Activated T-helper 9 cell treated with anti-CD3 and anti-CD28 coated beads, Interleukin-2, amount 50 U/mL, for 16 hours (primary cell): ENCODE measurements around the gene ARPP21.

Source experiments
- DNase-seq: peaks from one replicate; pipeline ENCODE4 v3.0.0-alpha.2; 2020; ENCODE audit warnings: low read depth

The ARPP21 gene

DNA sequence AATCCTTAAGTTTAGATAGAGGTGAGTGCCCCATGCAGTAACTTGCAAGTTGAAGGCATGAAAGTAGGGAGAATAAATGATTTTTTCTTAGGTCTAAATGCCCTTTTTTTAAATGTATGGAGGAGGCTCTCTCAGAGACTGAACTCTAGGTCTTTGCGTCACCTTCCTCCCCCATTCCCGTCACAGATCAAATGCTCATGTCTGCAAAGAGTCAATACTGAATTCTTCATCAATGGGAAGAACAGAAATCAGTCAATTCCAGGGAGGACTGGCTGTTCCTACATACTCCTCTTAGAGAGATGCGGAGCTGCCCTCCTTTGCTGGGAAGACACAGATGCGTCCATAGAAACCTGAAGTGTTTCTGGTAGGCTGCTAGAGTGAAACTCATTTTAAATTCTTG is 98.2 kb downstream of the ARPP21 start:
- no peak for DNase-seq

DNA sequence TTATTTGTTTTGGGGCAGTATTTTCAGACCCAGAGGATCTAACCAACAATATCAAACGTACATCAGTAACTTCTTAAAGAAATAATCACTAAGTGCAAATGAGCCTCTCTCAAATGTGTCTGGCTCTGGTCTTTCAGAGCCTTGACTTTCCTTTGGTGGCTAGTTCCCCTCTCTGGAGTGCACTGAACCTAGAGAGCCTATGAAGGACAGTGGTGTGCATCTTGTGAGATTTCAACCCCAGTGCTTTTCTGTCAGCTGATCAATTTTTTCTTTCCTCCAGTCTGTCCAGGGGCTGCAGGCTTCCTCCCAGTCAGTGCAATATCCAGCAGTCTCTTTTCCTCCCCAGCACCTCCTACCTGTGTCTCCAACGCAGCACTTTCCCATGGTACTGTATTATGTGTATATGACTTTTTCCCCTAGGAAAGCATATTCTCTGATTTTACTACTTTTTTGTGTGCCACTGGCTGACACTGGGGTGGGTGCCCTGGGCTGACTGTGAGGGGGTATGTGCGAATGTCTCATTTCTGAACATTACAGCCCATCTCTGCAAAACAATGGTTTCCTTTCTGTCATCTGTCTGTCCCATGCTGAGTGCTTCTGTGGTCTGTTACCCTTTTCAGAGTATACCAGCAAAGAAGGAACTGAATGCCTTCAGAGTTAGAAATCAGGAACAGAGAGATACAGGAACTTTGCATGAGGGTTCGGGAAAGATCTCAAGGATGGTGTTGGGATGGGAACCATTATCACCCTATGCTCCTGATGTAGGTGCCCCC is 98.8 kb downstream of the ARPP21 start:
- DNase-seq: no peak

DNA sequence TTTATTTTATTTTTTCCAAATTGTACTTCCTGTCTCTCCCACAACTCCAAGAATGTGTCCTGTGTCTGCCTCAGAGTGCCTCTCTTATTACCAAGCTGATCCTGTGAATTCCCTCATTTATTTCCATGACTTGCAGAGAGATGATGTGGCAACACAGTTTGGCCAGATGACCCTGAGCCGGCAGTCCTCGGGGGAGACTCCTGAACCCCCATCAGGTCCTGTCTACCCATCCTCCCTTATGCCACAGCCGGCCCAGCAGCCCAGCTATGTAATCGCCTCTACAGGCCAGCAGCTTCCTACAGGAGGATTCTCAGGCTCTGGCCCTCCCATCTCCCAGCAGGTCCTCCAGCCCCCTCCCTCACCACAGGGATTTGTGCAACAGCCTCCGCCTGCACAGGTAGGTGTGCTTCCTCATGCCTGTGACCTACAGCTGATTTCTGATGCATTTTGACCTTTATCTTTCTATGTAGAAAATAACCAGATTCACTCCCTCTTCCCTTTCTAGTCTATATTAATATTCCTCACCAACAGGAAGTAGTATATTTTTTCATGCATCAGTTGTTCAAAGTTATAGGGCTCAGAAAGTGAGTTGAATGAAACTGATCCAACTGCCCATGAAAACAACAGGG is 100.0 kb downstream of the ARPP21 start:
- DNase-seq: no peak

DNA sequence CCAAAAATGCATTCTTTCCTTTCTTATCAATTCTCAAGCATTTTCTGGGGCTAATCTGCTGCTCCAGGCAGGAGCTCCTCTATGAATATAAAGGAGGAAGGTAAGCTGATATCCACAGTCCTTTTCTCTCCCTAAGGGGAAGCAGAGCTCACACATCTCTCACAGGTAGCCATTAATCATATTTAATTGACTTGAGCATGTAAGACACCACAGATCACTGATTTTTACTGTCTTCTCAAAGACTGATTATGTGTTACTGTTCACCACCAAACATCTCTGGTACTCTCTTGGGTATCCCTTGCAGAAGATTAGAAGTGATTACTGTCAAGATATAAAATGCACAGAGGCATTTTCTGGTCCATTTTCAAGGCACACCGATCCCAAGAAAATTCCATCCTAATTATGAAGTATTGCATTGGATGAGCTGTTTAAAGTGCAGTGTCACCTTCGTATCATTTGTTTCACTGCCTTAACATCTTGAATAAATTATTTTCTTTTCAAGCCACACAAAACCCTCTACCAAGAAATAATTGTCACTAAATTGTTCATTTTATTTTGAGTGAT is 100.7 kb downstream of the ARPP21 start:
- DNase-seq: no peak

DNA sequence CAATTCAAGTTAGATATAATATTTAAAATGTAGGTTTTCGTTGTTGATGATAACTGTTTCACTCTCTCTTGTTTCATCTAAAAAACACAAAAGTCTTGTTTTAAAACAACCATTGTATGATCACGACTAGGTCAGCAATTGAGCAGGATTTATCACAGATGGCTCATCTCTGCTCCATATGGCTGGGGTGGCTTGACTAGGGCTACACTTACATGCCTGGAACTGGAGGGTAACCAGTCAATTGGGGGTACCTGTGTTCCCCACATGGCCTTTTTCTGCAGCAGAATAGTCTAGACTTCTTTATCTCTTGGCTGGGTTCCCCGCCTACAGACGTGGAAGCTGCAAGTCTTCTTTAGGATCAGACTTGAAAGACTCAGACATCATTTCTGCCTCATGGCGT is 103.9 kb downstream of the ARPP21 start:
- no peak for DNase-seq

DNA sequence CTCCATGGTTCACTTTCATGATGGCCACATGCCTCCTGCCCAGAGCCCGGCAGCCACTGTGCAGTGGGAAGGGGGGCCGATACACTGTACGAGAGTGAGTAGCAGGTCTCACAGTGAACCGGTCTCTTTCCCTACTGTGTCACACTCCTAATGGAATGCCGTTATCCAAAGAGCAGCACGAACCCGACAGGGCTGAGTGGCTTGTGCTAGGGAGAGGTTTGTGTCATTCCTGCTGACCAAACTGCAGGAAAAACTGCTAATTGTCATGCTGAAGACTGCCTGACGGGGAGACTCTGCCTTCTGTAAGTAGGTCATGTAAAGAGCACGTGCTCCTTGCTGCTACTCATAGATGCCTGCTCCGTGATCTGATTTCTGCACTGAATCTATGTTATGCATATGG is 105.1 kb downstream of the ARPP21 start:
- DNase-seq: no peak

DNA sequence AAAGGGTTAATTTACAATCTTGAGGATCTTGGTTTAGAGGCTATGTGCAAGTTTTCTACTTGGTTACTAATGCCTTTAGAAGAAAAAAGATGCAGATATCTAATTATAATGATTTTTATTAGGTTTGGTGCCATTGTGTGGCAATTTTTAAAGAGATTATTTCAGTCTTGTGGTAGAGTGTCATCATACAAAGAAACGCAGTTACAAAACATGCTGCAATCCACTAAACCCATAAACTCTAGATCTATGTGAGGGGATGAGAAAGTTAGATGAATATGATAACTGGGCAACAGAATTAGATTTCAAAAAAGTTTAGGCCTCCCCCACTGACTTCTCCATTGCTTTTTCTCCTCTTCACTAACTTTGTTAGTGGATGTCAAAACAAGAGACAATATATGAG is 106.0 kb downstream of the ARPP21 start:
- no peak for DNase-seq

DNA sequence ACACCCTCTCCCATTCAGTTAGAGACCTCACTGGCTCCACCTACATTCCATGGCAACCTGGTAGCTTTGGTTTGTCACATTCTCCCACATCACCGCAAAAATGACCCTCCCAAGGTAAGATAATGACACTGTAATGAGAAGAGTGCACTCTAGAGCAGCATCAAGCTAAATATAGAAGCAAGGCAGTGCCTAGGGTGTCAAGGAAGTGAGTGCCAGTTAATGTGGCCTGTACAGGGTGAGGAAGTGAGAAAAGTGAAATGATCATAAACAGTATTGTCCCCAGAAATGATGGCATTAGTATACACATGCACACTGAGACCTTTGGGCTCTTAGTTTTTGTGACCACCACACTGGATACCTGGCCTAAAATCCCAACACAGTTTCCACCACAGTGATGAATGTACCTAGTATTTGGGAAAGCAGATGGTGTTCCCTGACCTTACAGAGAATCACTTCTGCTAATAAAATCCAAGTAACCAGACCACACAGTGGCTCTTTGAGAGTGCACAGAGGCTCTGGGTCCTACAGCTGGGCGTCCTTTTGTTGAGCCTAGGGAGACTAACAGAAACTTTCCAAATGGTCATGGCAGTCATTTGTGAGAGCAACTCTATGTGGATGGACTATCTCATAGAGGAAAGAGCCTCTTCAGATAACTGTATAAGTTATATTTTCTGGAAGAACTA is 106.6 kb downstream of the ARPP21 start:
- DNase-seq: no peak

DNA sequence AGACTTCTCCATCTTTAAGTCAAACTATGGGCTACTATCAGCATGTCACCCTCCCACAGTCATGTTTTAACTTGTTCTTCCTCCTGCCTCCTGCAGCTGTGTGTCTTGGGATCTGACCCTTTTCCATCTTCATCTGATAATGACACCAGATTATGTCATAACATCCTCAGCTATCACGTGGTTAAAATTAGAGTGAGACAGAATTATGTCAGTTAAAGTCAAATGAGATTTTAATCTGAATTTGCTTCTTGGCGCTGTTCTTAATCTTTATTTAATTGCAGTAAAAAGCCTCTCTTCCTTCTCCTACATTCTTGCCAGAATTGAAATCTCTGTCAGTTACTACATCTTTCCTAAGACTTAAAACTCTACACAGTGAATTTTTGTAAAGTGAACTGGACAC is 107.2 kb downstream of the ARPP21 start:
- no peak for DNase-seq

DNA sequence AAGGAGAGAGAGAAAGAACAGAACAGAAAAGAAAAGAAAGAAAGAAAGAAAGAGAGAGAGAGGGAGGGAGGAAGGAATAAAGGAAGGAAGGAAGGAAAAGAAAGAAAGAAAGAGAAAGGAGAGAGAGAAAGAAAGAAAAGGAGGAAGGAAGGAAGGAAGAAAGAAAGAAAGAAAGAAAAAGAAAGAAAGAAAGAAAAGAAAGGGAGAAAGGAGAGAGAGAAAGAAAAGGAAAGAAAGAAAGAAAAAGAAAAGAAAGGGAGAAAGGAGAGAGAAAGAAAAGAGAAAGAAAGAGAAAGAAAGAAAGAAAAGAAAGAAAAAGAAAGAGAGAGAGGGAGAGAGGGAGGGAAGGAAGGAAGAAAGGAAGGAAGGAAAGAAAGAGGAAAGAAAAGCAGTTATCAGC is 108.8 kb downstream of the ARPP21 start:
- no peak for DNase-seq

DNA sequence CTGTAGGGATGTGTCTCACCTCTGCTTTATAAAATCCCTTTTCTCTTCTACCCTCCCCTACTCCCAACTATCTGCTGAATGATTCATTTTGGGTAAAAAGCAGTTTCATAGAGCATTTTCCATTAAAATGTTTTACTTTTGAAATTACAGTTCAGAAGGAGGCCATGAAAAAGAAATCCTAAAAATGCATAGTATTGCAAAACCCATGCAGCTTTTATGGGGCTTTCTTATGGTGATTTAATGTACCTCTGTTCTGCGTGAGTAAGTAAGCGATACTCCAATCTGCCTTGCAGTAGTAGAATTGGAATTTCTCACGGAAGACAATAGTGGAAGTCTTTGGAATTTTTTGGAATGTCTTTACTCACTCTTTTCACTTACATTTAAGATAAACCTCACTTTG is 111.9 kb downstream of the ARPP21 start:
- no peak for DNase-seq

DNA sequence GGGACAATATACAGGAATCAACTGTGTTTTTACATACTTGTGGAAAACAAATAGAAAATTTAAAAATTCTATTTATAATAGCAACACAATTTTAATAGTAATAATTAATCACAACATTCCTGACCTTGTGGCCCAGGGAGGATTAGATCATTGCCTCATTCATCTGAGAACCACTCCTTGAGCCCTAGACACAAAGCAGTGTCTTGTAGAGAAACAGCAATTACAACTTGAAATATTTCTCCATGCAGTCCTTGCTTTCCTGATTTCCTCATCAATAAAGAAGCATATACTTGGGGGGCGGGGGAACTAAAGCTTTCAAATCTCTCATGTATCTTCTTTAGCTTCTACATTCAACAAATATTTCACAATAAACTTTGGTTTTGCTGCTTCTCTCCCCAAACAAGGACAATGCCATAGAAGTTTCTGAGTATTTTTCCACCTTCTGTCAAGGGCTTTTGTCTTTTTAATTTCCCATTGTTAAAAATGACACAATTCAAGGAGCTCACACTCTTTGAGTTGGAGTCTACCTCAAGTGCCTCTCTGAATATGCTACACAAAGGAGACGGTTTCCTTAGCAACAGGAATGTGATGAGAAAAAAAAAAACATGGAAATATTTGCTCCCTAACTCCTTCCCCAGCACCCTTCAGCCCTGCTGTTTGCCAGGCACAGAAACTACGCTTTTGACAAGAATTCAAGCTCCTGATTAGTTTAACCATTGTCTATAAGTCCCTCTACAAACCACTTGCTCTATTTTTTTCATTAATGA is 118.8 kb downstream of the ARPP21 start:
- no peak for DNase-seq

DNA sequence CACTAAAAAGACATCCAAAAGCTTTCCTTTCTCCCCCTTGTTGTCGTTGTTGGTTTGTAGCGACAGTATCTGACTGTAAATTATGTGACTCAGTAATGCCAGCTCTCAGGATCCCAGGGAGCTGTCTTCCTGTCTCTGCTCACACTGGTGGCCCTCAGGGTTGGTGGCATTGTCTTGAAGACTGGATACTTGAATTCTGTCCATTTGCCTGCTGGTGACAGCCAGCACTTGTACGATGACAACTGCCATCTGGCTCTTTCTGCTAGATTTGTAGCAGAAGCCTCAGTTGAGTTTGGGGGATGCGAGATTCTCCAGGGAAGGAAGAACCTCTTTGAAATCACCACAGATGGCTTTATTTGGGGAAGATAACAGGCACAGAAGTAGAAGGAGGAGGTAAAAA is 120.8 kb downstream of the ARPP21 start:
- DNase-seq: no peak

DNA sequence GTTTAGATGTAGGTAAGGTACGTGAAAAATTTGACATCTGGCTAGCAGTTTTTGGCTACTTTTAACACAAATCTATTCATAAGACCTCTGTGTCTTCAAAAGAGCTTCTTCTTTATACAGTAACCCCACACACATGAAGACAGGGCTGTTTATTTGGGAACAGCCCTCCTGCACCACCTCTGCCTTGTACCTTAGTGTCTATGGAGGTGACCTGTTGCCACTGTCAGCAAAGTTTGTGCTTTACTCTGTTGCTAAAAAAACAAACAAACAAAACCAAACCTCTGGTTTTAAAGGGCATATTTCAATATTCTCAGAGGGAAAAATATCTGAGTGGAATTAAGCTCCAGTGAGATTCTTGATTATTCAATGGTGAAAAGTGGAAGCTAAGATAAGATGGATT is 122.0 kb downstream of the ARPP21 start:
- no peak for DNase-seq

DNA sequence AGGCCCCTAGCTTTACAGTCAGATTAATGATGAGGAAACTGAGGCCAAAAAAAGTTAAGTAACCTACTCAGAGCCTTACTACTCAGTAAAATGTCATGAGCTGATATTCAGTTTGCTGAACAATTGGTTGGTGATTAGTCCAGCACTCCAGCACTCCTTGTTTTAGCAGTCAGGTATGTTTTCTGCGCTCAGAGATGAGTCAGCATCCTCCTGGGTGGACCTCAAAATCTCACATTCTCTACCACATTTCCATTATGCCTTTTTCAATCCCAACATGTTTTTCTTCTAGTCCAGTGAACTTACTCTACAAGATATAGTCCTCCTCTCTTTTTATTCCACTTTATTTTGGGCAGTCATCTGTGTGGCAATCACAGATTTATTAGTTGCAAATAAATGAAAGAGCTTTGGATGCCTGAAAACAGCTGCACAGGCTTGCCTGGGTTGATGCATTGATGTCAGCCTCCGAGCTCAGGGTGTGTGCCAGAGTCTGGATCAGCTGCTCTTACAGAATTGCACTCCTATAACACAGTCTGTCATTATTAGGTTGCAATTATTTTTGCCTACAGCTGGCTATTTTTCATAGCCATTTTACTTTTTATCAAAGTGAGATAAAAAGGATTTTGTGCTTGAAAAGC is 133.2 kb downstream of the ARPP21 start:
- DNase-seq: no peak

DNA sequence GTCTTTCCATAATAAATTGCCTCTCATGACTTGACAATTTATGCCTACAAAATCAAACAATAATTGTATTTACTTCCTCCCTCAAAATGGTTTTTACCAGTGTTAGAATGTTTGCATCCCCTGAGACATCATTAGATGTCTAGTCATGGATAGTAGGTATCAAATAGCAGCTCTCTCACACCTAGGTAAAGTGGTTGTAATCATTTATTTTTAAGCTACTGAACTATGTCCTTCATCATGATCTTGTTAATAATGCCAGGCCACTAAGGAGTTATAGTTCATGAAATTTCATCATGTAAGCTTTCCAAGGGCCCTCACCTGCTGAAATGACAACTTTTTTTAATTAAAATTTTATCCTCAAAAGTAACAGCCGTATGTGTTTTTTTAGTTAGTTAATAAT is 134.1 kb downstream of the ARPP21 start:
- DNase-seq: no peak

DNA sequence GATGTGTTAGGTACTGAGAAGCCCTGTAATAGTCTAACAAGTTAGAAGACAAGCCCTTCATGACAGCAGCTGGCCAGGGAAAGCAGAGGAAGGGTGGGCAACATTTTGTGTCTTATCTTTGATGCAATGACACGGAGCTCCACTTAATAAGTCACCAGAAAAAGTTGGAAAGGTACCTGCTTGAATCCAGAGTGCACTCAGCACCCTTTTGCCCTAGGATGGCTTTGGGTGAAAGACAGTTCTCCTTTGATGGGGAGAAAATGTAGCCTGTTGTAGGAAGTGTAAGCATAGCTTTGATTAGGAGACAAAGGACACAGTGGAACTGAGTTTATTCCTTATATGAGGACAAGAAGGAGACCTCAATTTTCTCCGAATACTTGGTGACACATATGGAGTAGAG is 137.0 kb downstream of the ARPP21 start:
- no peak for DNase-seq

DNA sequence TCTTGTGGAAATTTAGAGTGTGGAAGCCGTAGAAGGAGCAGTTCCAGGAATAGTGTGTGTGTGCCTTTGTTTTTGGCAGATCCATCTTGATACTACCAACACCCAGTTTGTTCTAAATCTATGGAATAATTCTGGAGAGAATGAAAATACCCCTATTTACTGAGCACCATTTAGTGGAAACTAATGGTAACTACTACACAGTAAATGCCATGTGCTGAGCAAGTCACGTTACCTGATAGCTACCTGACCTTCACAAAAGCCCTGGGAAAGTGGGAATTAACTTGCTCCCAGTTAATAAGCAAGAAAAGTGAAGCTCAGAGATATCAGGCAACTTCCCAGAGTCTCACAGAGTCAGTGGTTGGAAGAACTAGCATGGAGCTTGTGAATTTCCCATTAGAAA is 137.7 kb downstream of the ARPP21 start:
- DNase-seq: no peak

DNA sequence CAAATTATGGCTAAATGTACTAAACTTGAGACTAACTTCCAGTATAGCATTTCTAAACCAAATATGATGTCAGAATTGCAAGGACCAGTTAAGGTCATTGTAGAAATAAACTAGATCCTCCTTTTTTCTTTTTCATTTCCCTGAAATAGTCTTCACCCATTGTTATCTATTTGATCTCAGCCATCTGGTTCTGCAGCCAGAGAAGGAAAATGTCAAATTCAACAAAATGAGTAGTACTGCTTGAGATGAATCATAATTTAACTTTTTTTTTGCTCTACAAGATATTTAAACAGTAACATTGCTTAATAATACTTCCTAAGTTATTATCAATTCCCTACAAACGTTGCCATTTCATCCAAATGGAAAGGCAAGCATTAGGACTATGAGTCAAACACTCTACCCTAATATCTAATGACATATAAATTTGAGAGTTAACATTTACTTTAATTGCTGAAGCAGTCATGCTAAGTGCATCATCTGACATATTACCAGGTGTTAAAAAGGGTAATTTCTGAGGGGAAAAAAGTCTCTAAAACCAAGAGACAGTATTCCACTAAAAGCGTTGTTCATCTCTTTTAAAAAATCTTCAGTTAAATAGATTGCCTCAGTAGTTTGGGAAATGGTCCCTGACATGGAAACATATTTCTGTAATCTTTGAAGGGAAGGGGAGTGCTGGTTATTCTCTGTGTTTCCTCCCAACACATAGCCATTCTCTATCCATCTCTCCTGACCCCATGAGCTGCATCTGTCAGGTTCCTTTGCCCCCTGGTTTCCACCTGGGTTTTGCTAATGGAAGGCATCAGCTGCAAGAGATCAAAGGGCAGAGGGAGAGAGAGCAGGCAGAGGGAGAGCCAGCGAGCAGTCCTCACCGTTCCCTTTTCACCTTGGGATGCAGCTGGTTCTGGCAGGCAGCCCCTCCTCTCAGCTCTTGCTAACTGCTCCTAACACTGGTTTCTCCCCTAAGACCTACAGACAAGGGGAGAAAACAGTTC is 138.5 kb downstream of the ARPP21 start:
- DNase-seq: no peak

DNA sequence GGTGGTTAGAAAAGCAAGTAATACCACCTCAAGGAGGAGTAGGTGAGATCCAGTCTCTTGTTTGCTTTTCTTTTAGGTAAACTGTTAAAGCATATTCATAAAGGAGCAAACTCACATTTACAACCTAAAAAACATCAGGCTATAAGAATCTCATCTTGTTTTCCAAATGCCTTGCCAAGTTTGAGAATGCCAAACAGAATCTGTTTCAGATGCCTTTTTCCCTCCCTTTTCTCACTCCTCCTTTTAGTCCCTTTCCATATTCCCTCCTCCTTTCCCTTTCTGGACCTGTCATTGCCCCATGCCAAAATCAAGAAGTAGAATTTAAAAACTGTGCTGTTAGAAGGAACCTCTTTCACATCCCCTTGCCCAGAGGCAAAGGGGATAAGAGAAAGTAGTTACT is 140.3 kb downstream of the ARPP21 start:
- no peak for DNase-seq

DNA sequence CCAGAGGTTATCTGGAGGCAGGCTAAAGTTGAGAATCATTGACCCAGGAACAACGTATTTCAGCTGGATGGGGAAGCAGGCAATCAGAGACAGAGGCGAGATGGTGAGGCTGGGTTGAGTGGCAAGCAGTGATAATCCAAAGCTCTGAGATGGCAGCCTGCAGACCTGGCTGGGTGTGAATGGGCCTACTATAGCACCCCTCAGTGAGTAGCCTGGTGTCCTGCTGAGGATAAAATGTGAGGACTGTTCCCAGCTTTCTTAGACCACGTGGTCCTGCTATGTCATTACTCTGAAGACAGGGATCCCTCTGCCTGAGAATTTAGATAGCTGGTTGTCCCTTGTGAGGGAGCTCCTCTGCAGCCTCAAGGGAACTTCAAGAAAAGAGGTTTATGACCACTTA is 141.5 kb downstream of the ARPP21 start:
- DNase-seq: no peak
